ENCODE results near the gene ZNF813. TPM values are rescaled to one million over a fixed set of nuclear protein-coding genes. Genes with fewer than 3 reads are reported as not detected.
A peak's percentile ranks its signal among the peaks of the same experiment; 100 is the strongest.
"Not testable (repeated sequence)": the region's sequence is repeated elsewhere in the genome, so short reads cannot be mapped to it uniquely, and the experiment has no call there.

The ZNF813 gene
- total and polyA plus RNA-seq, 9 of the 15 experiments (the other 6 are each of a cell fraction or from before 2014, with no cell fraction given) = 1.3 to 8.0 (median 5.3) TPM

DNA sequence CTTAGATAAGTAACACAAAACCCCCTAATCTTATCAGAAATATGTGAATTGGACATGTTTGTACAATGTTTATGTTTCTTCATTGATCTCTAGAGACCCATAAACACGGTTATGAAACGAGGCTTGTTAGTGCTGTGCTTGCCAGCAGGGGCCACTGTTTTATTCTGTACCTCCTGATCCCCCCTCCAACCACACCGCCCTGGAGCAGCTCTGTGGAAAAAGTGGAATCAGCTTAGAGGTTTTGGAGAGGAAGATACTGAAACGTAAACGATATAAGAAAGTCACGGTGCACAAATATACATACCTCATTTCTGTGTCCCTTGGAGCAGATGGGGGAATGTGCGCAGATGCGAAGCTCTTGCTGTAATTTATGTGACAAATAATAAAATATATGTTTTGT lies 43.9 kb upstream of the ZNF813 start:
- H3K4me1 ChIP-seq (replicated peaks in 1 of 2; ENCODE audit: control insufficient read depth in 2 of 2, insufficient read depth in 2 of 2, low read length in 2 of 2); H3K4me3 ChIP-seq; H3K27ac ChIP-seq (ENCODE audit: extremely low read depth, low read depth, low read length); H3K9me1 ChIP-seq (ENCODE audit: control insufficient read depth, insufficient read depth, low read length); POLR2A ChIA-PET; H3K27me3 ChIP-seq (ENCODE audit: control insufficient read depth in 2 of 2, insufficient read depth in 2 of 2, low read length in 2 of 2); H3K79me2 ChIP-seq (ENCODE audit: control insufficient read depth, insufficient read depth, low read length); H3K4me2 ChIP-seq (ENCODE audit: insufficient read depth, low read length); H3K9me3 ChIP-seq (replicated peaks; ENCODE audit: control insufficient read depth, insufficient read depth, low read depth, low read length); H3K9ac ChIP-seq (ENCODE audit: insufficient read depth in 1 of 2, low read depth in 2 of 2, low read length in 2 of 2); H2AFZ ChIP-seq (ENCODE audit: low read depth, low read length); H4K20me1 ChIP-seq (replicated peaks; ENCODE audit: control insufficient read depth, insufficient read depth, low read length); H3K36me3 ChIP-seq (ENCODE audit: control insufficient read depth, insufficient read depth, low read length); DNase-seq (ENCODE audit: extremely low read depth in 1 of 4, low spot score in 3 of 4); BruUV-seq (replicated peaks): not testable (repeated sequence)
- intact Hi-C loops (cut with micrococcal nuclease) (loop anchor here (5.0 kb wide), 1 partner anchor 324 kb away; no protein-coding TSS in a partner anchor), in situ Hi-C loops (cut with MboI) (loop anchor here (5.0 kb wide), 1 partner anchor 79 kb away; no protein-coding TSS in a partner anchor)
- FAIRE-seq = peak; percentile 91
- 37% methylated on average over 6 of the region's 8 CpGs for WGBS (ENCODE audit: insufficient coverage, low coverage, missing lambda C conversion rate)
- CTCF ChIA-PET (ENCODE audit: low intra/inter-chr PET ratio) = interaction anchor here (0.7 kb wide), 1 partner anchor 370 kb away, joined by 5 read pairs; no protein-coding TSS in a partner anchor
- ATAC-seq = peak; percentile 76

DNA sequence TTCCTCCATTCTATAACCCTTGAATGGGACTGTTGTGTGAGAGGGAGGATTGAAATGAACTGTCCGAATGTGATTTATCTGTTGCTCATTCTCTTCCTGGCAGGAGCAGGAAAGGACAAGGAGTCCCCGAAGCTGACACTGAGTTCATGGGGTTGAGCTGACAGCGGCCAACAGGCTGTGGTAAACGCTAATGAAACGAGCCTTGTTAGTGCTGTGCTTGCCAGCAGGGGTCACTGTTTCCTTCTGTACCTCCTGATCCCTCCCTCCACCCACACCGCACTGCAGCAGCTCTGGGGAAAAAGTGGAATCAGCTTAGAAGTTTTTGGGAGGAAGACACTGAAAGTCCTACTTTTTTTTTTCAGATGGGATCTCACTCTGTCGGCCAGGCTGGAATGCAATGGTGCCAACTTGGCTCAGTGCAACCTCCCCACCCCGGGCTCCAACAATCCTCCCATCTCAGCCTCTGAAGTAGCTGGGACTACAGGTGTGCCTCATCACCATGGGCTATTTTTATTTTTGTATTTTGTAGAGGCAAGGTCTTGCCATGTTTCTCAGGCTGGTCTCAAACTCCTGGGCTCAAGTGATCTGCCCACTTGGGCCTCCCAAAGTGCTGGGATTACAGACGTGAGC lies 42.5 kb upstream of the ZNF813 start:
- Histone ChIP-seq H3K9me1 (ENCODE audit: control insufficient read depth, insufficient read depth, low read length) (no peaks in the 10 kb centered on the region), H3K27ac (ENCODE audit: extremely low read depth, low read depth, low read length) (no peak overlapping the region), H2AFZ (ENCODE audit: low read depth, low read length) (no peak overlapping the region), H3K9ac (ENCODE audit: insufficient read depth in 1 of 2, low read depth in 2 of 2, low read length in 2 of 2) (no peak overlapping the region), H3K79me2 (ENCODE audit: control insufficient read depth, insufficient read depth, low read length) (no peaks in the 10 kb centered on the region), H3K36me3 (ENCODE audit: control insufficient read depth, insufficient read depth, low read length) (no peaks in the 10 kb centered on the region), H3K27me3 (ENCODE audit: control insufficient read depth in 2 of 2, insufficient read depth in 2 of 2, low read length in 2 of 2) (no peaks in the 10 kb centered on the region), H3K4me2 (ENCODE audit: insufficient read depth, low read length) (no peak overlapping the region), H3K9me3 (replicated peaks; ENCODE audit: control insufficient read depth, insufficient read depth, low read depth, low read length) (no peaks in the 10 kb centered on the region), H3K4me3 (no peak overlapping the region), H3K4me1 (replicated peaks in 1 of 2; ENCODE audit: control insufficient read depth in 2 of 2, insufficient read depth in 2 of 2, low read length in 2 of 2) (no peaks in the 10 kb centered on the region; a peak in 1 of 5 replicates), H4K20me1 (replicated peaks; ENCODE audit: control insufficient read depth, insufficient read depth, low read length) (no peaks in the 10 kb centered on the region)
- intact Hi-C loops (cut with micrococcal nuclease) (loop anchor here (5.0 kb wide), 1 partner anchor 322 kb away; no protein-coding TSS in a partner anchor), in situ Hi-C loops (cut with MboI) (loop anchor here (5.0 kb wide), 2 partner anchors 77 to 322 kb away; no protein-coding TSS in a partner anchor)
- peak; percentile 99 for ATAC-seq
- BruUV-seq (replicated peaks) = no TSS peak
- 25% methylated on average over 8 of the region's 9 CpGs for WGBS (ENCODE audit: insufficient coverage, low coverage, missing lambda C conversion rate)
- peak; percentile 97 for FAIRE-seq
- DNase-seq (ENCODE audit: extremely low read depth in 1 of 4, low spot score in 3 of 4) = peak; percentile 67 to 79 (median 72)
- CTCF ChIA-PET (ENCODE audit: low intra/inter-chr PET ratio) = interaction anchor here (1.0 kb wide), 1 partner anchor 321 kb away, joined by 9 read pairs; no protein-coding TSS in a partner anchor
- POLR2A ChIA-PET = interaction anchor here (0.6 kb wide), 1 partner anchor 333 kb away, joined by 3 read pairs; no protein-coding TSS in a partner anchor
- TF ChIP-seq MAZ (CRISPR knock-in tag; conservative IDR thresholded peaks at IDR 0.05 in 1 of 2, IDR thresholded peaks at IDR 0.05 in 1 of 2) (0 out of 4 replicates have a peak, but pooled peaks of 1 of the 2 experiments have one; percentile 21), CC2D1A (IDR thresholded peaks at IDR 0.05) (0 out of 2 replicates have a peak, but pooled peaks have one; percentile 46), ZNF589 (CRISPR knock-in tag; IDR thresholded peaks at IDR 0.05; ENCODE audit: low read depth) (no peak)
- TF ChIP-seq, protein P1, sequence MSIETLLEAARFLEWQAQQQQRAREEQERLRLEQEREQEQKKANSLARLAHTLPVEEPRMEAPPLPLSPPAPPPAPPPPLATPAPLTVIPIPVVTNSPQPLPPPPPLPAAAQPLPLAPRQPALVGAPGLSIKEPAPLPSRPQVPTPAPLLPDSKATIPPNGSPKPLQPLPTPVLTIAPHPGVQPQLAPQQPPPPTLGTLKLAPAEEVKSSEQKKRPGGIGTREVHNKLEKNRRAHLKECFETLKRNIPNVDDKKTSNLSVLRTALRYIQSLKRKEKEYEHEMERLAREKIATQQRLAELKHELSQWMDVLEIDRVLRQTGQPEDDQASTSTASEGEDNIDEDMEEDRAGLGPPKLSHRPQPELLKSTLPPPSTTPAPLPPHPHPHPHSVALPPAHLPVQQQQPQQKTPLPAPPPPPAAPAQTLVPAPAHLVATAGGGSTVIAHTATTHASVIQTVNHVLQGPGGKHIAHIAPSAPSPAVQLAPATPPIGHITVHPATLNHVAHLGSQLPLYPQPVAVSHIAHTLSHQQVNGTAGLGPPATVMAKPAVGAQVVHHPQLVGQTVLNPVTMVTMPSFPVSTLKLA (conservative IDR thresholded peaks at IDR 0.05) = no peak
- TF ChIP-seq, protein P2, sequence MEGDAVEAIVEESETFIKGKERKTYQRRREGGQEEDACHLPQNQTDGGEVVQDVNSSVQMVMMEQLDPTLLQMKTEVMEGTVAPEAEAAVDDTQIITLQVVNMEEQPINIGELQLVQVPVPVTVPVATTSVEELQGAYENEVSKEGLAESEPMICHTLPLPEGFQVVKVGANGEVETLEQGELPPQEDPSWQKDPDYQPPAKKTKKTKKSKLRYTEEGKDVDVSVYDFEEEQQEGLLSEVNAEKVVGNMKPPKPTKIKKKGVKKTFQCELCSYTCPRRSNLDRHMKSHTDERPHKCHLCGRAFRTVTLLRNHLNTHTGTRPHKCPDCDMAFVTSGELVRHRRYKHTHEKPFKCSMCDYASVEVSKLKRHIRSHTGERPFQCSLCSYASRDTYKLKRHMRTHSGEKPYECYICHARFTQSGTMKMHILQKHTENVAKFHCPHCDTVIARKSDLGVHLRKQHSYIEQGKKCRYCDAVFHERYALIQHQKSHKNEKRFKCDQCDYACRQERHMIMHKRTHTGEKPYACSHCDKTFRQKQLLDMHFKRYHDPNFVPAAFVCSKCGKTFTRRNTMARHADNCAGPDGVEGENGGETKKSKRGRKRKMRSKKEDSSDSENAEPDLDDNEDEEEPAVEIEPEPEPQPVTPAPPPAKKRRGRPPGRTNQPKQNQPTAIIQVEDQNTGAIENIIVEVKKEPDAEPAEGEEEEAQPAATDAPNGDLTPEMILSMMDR (IDR thresholded peaks at IDR 0.05 in 2 of 3, conservative IDR thresholded peaks at IDR 0.05 in 1 of 3; ENCODE audit: insufficient read depth in 2 of 3, low read depth in 1 of 3, low read length in 3 of 3) = peak; percentile 88 to 92 (median 92)
- TF ChIP-seq, protein P3, sequence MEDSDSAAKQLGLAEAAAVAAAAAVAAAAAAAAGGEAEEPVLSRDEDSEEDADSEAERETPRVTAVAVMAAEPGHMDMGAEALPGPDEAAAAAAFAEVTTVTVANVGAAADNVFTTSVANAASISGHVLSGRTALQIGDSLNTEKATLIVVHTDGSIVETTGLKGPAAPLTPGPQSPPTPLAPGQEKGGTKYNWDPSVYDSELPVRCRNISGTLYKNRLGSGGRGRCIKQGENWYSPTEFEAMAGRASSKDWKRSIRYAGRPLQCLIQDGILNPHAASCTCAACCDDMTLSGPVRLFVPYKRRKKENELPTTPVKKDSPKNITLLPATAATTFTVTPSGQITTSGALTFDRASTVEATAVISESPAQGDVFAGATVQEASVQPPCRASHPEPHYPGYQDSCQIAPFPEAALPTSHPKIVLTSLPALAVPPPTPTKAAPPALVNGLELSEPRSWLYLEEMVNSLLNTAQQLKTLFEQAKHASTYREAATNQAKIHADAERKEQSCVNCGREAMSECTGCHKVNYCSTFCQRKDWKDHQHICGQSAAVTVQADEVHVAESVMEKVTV (CRISPR knock-in tag; IDR thresholded peaks at IDR 0.05) = peak; percentile 32; the same call in 1 of the 2 replicates

All from K562 (cell line).